GM13977 (cell line): Measurements from ENCODE around the gene STXBP6.
"Not testable (repeated sequence)": the region's sequence is repeated elsewhere in the genome, so short reads cannot be mapped to it uniquely, and the experiment has no call there.

Experiments
- DNase-seq: peaks from one replicate; pipeline ENCODE4 v3.0.0; 2012; ENCODE audit warnings: low spot score
- in situ Hi-C: fragments of 300-500 bp; cut with MboI; formaldehyde crosslinking; loops from one replicate; pipeline ENCODE4 v1.12.0; 2022; ENCODE audit warnings: low sequenced_read_pairs, low pct_unique_long_range_greater_than_20kb, mixed read lengths, inconsistent platforms; ENCODE audit not compliant: unreplicated experiment
- TF ChIP-seq, protein P1 (sequence below): IDR thresholded peaks from 2 replicates; pipeline ENCODE4 v1.5.1; 2012; ENCODE audit warnings: mild to moderate bottlenecking, control low read depth; ENCODE audit not compliant: insufficient read depth; ENCODE audit errors: extremely low read depth, missing control alignments

Gene STXBP6

DNA sequence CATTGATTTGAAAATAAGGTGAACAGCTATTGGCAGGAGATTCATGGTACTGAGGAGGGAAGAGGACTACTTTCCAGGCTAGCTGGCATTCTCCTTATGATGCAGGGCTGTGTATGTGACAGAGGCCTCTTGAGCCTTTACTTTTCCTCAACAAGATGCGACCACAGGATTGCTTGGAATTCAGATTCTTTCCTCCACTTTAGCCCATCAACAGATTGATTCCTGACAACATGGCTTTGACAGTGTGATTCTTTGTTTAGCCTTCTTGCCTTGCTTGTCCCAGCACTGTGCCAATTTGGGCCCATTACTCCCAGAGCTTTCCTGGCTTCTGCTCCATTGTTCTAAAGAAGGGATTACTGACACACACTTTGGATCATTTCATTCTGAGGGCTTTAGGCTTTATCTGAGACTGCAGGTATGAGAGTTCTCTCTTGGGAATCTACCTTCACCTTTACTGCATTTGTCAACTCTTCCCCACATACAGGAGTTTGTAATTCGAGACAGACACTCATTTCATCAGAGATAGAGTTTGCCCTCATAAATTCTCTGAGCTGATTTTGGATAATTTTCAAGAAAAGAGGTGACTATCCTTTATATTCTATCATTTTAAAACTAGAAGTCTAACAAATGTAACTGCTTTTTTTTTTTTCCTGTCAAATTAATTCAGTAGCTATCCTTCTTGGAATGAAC, 209.6 kb downstream of the STXBP6 start:
- in situ Hi-C loops: no loop called here
- TF ChIP-seq, protein P1, sequence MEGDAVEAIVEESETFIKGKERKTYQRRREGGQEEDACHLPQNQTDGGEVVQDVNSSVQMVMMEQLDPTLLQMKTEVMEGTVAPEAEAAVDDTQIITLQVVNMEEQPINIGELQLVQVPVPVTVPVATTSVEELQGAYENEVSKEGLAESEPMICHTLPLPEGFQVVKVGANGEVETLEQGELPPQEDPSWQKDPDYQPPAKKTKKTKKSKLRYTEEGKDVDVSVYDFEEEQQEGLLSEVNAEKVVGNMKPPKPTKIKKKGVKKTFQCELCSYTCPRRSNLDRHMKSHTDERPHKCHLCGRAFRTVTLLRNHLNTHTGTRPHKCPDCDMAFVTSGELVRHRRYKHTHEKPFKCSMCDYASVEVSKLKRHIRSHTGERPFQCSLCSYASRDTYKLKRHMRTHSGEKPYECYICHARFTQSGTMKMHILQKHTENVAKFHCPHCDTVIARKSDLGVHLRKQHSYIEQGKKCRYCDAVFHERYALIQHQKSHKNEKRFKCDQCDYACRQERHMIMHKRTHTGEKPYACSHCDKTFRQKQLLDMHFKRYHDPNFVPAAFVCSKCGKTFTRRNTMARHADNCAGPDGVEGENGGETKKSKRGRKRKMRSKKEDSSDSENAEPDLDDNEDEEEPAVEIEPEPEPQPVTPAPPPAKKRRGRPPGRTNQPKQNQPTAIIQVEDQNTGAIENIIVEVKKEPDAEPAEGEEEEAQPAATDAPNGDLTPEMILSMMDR: no peak
- no peak for DNase-seq

DNA sequence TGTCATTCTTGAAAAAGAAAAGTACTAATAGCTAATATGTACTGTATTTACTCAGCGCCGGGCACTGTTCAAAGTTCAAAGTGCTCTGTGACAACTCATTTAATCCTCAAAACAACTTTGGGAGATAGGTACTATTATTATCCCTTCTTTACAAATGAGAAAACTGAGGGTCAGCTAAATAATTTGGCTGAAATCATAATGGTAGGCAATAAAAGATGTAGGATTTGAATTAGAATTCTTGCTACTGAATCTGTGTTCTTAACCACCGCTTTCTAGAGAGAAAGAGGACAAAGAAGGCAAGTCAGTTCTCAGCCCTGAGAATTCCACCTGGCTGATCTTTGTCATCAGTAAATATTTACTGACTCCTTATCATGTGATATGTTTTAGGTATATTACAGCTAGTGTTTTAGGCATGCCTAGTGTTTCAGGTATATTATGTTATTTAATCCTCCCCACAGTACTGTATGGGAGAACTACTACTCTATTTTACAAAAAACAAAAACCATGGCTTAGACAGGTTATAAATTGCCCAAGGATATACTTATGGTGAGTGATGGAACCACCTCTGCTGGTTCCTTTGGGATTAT, 210.2 kb downstream of the STXBP6 start:
- TF ChIP-seq, protein P1: no peak

DNA sequence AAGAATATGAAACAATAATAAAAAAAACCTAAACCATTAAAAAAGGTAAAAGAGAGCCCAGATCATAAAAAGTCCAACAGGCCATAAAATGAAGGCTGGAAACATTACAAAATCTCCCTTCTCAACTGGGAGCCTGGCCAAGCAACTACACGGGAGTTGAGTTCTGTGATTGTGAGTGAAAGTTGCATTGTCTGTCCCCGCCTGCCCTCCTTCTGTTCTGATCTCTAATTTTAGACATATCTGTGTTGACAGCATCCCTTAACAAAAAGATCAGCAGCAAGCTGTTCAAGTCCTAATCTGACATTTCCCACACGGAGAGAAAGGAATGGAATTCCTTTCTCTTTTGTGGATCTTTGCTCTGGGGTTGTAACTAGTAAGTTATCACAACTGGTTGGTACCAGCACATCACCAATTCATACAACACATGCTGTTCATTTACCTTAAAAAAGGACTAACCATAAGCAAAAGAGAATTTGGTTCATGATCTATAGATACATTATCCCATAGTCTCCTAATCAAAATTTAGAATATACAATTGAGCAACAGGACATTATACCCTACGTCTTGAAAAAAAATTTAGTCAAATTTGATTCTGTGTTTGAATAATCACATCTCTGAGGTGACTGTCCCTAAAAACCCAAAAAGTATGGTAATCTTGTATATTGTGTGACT, 210.9 kb downstream of the STXBP6 start:
- no peak for DNase-seq
- in situ Hi-C loops: no loop called here
- TF ChIP-seq, protein P1: no peak

More for the DNA sequence above, 210.2 kb downstream of the STXBP6 start:
- in situ Hi-C loops: no loop called here
- DNase-seq: no peak

DNA sequence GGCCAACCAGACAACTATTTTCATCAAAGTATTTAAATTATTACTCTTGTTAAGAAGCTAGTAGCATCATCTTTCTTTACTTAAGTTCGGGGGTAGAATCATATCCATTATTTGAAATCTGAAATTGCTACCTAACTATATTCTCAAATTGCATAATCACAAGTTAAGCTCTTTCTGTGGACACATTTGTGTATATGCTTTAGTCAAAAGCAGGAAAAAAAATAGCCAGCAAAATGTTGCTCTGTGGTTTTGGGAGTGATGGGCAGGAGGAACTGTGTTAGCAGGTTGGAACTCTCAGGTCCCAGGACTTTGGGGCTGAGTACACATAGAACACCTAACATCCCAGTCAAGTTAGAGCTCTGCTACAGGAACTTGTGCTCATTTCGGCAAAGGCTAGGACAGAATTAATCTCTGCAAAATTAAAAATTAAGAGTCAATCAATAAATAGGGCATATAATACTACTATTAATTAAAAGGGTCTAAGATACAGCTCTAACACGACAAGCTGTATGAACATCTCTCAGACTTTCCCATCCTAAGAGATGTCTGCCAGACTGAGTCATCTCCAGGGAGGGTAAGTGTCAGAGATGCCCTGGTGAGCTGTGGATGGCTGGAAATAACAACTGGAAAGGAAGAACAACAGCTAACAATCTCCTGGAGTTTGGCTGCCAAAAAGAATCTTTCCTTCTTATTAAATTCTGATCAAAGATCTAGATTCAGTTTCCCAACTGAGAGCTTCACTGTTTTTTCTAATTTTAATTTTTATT, 212.5 kb downstream of the STXBP6 start:
- DNase-seq: no peak
- TF ChIP-seq, protein P1: no peak
- in situ Hi-C loops: no loop called here

DNA sequence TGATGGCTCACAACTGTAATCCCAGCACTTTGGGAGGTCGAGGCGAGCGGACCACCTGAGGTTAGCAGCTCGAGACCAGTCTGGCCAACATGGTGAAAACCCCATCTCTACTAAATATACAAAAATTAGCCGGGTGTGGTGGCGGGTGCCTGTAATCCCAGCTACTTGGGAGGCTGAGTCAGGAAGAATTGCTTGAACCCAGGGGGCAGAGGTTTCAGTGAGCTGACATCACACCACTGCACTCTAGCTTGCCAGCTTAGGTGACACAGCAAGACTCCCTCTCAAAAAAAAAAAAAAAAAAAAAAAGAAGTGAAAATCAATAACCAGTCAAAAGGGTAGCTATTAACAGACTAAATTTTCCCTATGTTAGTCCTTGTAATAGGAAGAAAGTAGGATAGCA, 213.6 kb downstream of the STXBP6 start:
- DNase-seq, in situ Hi-C loops: not testable (repeated sequence)

DNA sequence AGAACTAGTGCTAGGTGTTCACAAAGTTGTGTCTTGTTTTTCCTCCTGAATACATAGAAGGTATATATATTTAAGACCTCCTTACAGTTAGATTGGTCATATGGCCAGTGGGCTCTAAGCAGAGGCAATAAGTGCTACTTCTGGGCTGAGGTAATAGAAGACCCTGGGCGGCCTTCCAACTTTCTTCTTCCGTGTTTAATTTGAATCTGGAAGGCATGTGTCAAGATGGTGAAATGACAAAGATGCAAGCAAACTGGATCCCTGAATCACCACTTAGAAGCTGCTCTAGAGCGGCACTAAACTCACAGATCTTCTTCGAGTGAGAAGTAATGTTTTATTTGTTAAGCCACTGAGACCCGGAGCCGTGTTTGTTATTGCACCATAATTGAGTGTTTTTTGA, 215.0 kb downstream of the STXBP6 start:
- no peak for DNase-seq
- in situ Hi-C loops: no loop called here
- TF ChIP-seq, protein P1: no peak
